GM12878 (cell line): ENCODE data around the gene ACP3. TPM values are rescaled to one million over a fixed set of nuclear protein-coding genes. Genes with fewer than 3 reads are reported as not detected.

ENCODE experiments used
- ATAC-seq: fragments of 200-7000 bp; cut with Tn5 transposase; 3 replicates; pipeline ENCODE4 v1.9.1; 2020; ENCODE audit warnings: mild to moderate bottlenecking, moderate library complexity
- BruUV-seq: library from RNA; stranded (reverse); fragments of 400-500 nt; replicated peaks from 2 replicates; lab custom pipeline; 2021; lab: Mats Ljungman, UMichigan
- CTCF ChIA-PET: fragments of 300-600 bp; sonication (Branson Sonifier 250); formaldehyde crosslinking; extraction: SDS; loops from one replicate; lab custom pipeline; 2021; ENCODE audit warnings: inconsistent platforms; lab: Yijun Ruan, JAX
- POLR2A ChIA-PET: fragments of 350-600 bp; formaldehyde crosslinking; extraction: SDS; loops from one replicate; lab custom pipeline; 2021; ENCODE audit warnings: inconsistent platforms; lab: Charles Lee
- RAD21 ChIA-PET: fragments of 300-600 bp; sonication (Branson Sonifier 250); formaldehyde crosslinking; loops from one replicate; lab custom pipeline; 2023; ENCODE audit warnings: antibody characterized with exemption; ENCODE audit not compliant: unreplicated experiment; lab: Charles Lee
- SMC1A ChIA-PET: fragments of 300-600 bp; sonication (Branson Sonifier 250); formaldehyde crosslinking; loops from one replicate; lab custom pipeline; 2023; ENCODE audit not compliant: unreplicated experiment, uncharacterized antibody; lab: Charles Lee
- DNase-seq: peaks from one replicate; pipeline ENCODE4 v3.0.0-alpha.2; 2011; ENCODE audit warnings: low read depth, low spot score
- FAIRE-seq: peaks from 3 replicates; lab custom pipeline; 2011; peaks lifted over from hg19 to GRCh38; lab: Jason Lieb, UNC
- H2AFZ ChIP-seq: 2 replicates; pipeline ENCODE4 v1.6.0; 2011; ENCODE audit warnings: low read depth, low read length, control low read depth; ENCODE audit not compliant: control insufficient read depth
- H3K27ac ChIP-seq: 2 replicates; pipeline ENCODE4 v1.5.1; 2011; ENCODE audit warnings: control low read depth; ENCODE audit not compliant: control insufficient read depth, insufficient read depth
- H3K27me3 ChIP-seq, 2 experiments: replicated peaks in 1 of 2; 2 replicates each; pipeline versions ENCODE4 v1.6.0 to v1.6.1; 2011; ENCODE audit warnings: low read length in 1 of 2; ENCODE audit not compliant: control insufficient read depth in 2 of 2, insufficient read depth in 2 of 2
- H3K36me3 ChIP-seq, 2 experiments: 2 replicates each; pipeline ENCODE4 v1.5.1; 2011; ENCODE audit warnings: low read length in 1 of 2; ENCODE audit not compliant: control insufficient read depth in 2 of 2, insufficient read depth in 2 of 2
- H3K4me1 ChIP-seq: 2 replicates; pipeline ENCODE4 v1.6.1; 2011; ENCODE audit warnings: mild to moderate bottlenecking, low read length, moderate library complexity, mixed read lengths; ENCODE audit not compliant: control insufficient read depth, insufficient read depth
- H3K4me2 ChIP-seq: 2 replicates; pipeline ENCODE4 v1.6.0; 2011; ENCODE audit warnings: control low read depth; ENCODE audit not compliant: control insufficient read depth, insufficient read depth
- H3K4me3 ChIP-seq: fragments of 200-600 bp; sonication (generic); 2 replicates; pipeline ENCODE4 v1.5.1; 2016
- H3K79me2 ChIP-seq: 2 replicates; pipeline ENCODE4 v1.6.0; 2011; ENCODE audit warnings: low read length; ENCODE audit not compliant: control insufficient read depth, insufficient read depth
- H3K9ac ChIP-seq: 2 replicates; pipeline ENCODE4 v1.8.0; 2011; ENCODE audit warnings: low read length, control low read depth, mixed read lengths; ENCODE audit not compliant: control insufficient read depth, insufficient read depth
- H3K9me3 ChIP-seq: replicated peaks from 3 replicates; pipeline ENCODE4 v1.5.1; 2011; ENCODE audit warnings: mild to moderate bottlenecking, low read length; ENCODE audit not compliant: control insufficient read depth, insufficient read depth
- H4K20me1 ChIP-seq: 2 replicates; pipeline ENCODE4 v1.6.0; 2011; ENCODE audit not compliant: control insufficient read depth, insufficient read depth
- BCL3 ChIP-seq: IDR thresholded peaks from 2 replicates; pipeline ENCODE4 v1.6.1; 2011; ENCODE audit warnings: borderline replicate concordance, low read depth, mild to moderate bottlenecking, moderate library complexity, low read length; ENCODE audit not compliant: insufficient read depth, poor library complexity, severe bottlenecking
- CREB1 ChIP-seq: IDR thresholded peaks from 2 replicates; pipeline ENCODE4 v1.6.1; 2012; ENCODE audit warnings: low read depth, mild to moderate bottlenecking, inconsistent platforms
- EED ChIP-seq: sonication (generic); IDR thresholded peaks from 2 replicates; pipeline ENCODE4 v1.6.1; 2016; ENCODE audit warnings: antibody characterized with exemption, low read depth
- NRF1 ChIP-seq: conservative IDR thresholded peaks from 2 replicates; pipeline ENCODE4 v1.6.1; 2011; ENCODE audit warnings: mild to moderate bottlenecking, low read depth, low read length, improper control_type of control experiment
- PAX8 ChIP-seq: fragments of 450-650 bp; IDR thresholded peaks from 2 replicates; pipeline ENCODE4 v1.6.1; 2017; ENCODE audit warnings: mild to moderate bottlenecking, moderate library complexity
- PKNOX1 ChIP-seq: fragments of 450-650 bp; IDR thresholded peaks from 2 replicates; pipeline ENCODE4 v1.6.1; 2016; ENCODE audit warnings: mild to moderate bottlenecking
- POLR2A ChIP-seq: IDR thresholded peaks from 2 replicates; pipeline ENCODE4 v1.6.1; 2011; ENCODE audit warnings: low read depth, mild to moderate bottlenecking, low read length
- PRDM15 ChIP-seq: fragments of 450-650 bp; formaldehyde crosslinking; IDR thresholded peaks from 2 replicates; pipeline ENCODE4 v1.4.0; 2020; ENCODE audit warnings: mild to moderate bottlenecking, moderate library complexity
- REST ChIP-seq: IDR thresholded peaks from 2 replicates; pipeline ENCODE4 v1.6.1; 2012; ENCODE audit warnings: mild to moderate bottlenecking, low read depth, low read length
- TCF12 ChIP-seq: IDR thresholded peaks from 2 replicates; pipeline ENCODE4 v1.6.1; 2011; ENCODE audit warnings: low read depth, mild to moderate bottlenecking, low read length
- ZBTB4 ChIP-seq: fragments of 450-650 bp; formaldehyde crosslinking; IDR thresholded peaks from 2 replicates; pipeline ENCODE4 v1.4.0; 2022; ENCODE audit warnings: mild to moderate bottlenecking, moderate library complexity
- WGBS: methylation state at CpG from one replicate; pipeline ENCODE4 v1.1.6; 2016; ENCODE audit warnings: low lambda C conversion rate; ENCODE audit not compliant: insufficient replicate concordance, insufficient coverage; ENCODE audit errors: missing lambda C conversion rate; 5-methylcytosine and 5-hydroxymethylcytosine counted together
- in situ Hi-C: fragments of 300-500 bp; cut with MboI; formaldehyde crosslinking; loops from 9 replicates; pipeline ENCODE4 v1.14.3; 2018; ENCODE audit warnings: mixed read lengths
- intact Hi-C: fragments of 100-400 bp; cut with micrococcal nuclease; formaldehyde crosslinking; loops from one replicate; pipeline ENCODE4 v1.14.2; 2022; ENCODE audit not compliant: unreplicated experiment
- polyA plus RNA-seq, 11 experiments: library from polyadenylated mRNA; depleted of rRNA in 4 of 11; unstranded in 6 of 11; stranded (reverse) in 5 of 11; fragments of >200 nt; fragmentation: Nextera tagmentation in 4 of 11; fragmentation: Illumina TruSeq in 1 of 11; extraction: Ambion mirVana in 4 of 11; extraction: Trizol in 1 of 11; gene quantifications; 1 replicate in 1 of 11; 2 replicates in 10 of 11; pipeline versions ENCODE4 v1.2.1 to v1.2.3, GENCODE V29; 2011 to 2016; ENCODE audit warnings: inconsistent platforms in 2 of 11, missing spikeins in 2 of 11, low read depth in 1 of 11
- total RNA-seq, 4 experiments: library from RNA; depleted of rRNA in 3 of 4; stranded (reverse); fragments of >200 nt in 3 of 4; fragmentation: Illumina TruSeq in 1 of 4; extraction: Trizol in 1 of 4; gene quantifications; 2 replicates each; pipeline versions ENCODE4 v1.2.1 to v1.2.3, GENCODE V29; 2013 to 2021

Gene ACP3
- total and polyA plus RNA-seq, 10 of the 15 experiments (the other 5 are each of a cell fraction or from before 2014, with no cell fraction given) = 0.05 to 0.41 TPM; not detected in 8

- H3K79me2 ChIP-seq = no peaks in the 10 kb centered on the region
- DNase-seq (no peak), ATAC-seq (no peak), FAIRE-seq (no peak)
- H4K20me1 ChIP-seq = no peaks in the 10 kb centered on the region
- CTCF ChIA-PET = no interaction called here
- no peaks in the 10 kb centered on the region; the same call in 2 of the 3 replicates for H3K9me3 ChIP-seq
- WGBS = 49% methylated on average over 5 of the region's 5 CpGs
- H3K4me3 ChIP-seq = no peak overlapping the region
- H3K9ac ChIP-seq = no peak overlapping the region
- intact Hi-C loops = no loop called here
- H3K36me3 ChIP-seq = no peaks in the 10 kb centered on the region
- in situ Hi-C loops = no loop called here
- no peak overlapping the region for H3K27ac ChIP-seq
- no peak overlapping the region for H2AFZ ChIP-seq
- H3K27me3 ChIP-seq = no peaks in the 10 kb centered on the region; a peak in 1 of 4 replicates
- no TSS peak for BruUV-seq
- SMC1A ChIA-PET = interaction anchor here (1.3 kb wide), 1 partner anchor 252 kb away, joined by 4 read pairs; no protein-coding TSS in a partner anchor
- RAD21 ChIA-PET = no interaction called here
- POLR2A ChIA-PET = no interaction called here
- H3K4me1 ChIP-seq = no peaks in the 10 kb centered on the region
- H3K4me2 ChIP-seq = no peak overlapping the region
- no peak for TF ChIP-seq PRDM15 (CRISPR knock-in tag)
- TF ChIP-seq PKNOX1 = no peak
- TF ChIP-seq NRF1 = no peak
- TF ChIP-seq EED = no peak
- TF ChIP-seq PAX8 = no peak
- TF ChIP-seq POLR2A = no peak
- TF ChIP-seq CREB1 = no peak
- TF ChIP-seq REST = no peak
- TF ChIP-seq ZBTB4 (CRISPR knock-in tag) = no peak
- no peak for TF ChIP-seq BCL3
- no peak for TF ChIP-seq TCF12
Observed at GRCh38 chr3:132283916-132284405, 33.2 kb upstream of the ACP3 start.
